Measurements from ENCODE around the gene SH3PXD2A.

The SH3PXD2A gene

GRCh38 chr10:103854686-103855391 is 537 bp downstream of the SH3PXD2A start (continued):
- TF ChIP-seq PRDM1 (tag by site-specific recombination; IDR thresholded peaks at IDR 0.05) (no peak; the same call in 1 of the 2 replicates), GLI2 (tag by site-specific recombination; IDR thresholded peaks at IDR 0.05; ENCODE audit: borderline replicate concordance, low read depth) (no peak), ZNF677 (tag by site-specific recombination; IDR thresholded peaks at IDR 0.05) (peak; percentile 82), SP7 (tag by site-specific recombination; IDR thresholded peaks at IDR 0.05) (peak; percentile 71), KLF10 (tag by site-specific recombination; IDR thresholded peaks at IDR 0.05) (no peak; the same call in 1 of the 2 replicates), ZNF501 (tag by site-specific recombination; IDR thresholded peaks at IDR 0.05) (0 out of 2 replicates have a peak, but pooled peaks have one; percentile 31), ZNF391 (tag by site-specific recombination; IDR thresholded peaks at IDR 0.05; ENCODE audit: borderline replicate concordance, low read depth) (peak; percentile 30; the same call in 1 of the 2 replicates), ZNF366 (tag by site-specific recombination; conservative IDR thresholded peaks at IDR 0.05) (peak; percentile 40; the same call in 1 of the 2 replicates), ZNF529 (tag by site-specific recombination; IDR thresholded peaks at IDR 0.05; ENCODE audit: insufficient replicate concordance) (no peak), SP3 (tag by site-specific recombination; IDR thresholded peaks at IDR 0.05) (0 out of 2 replicates have a peak, but pooled peaks have one; percentile 53), ZNF658 (tag by site-specific recombination; IDR thresholded peaks at IDR 0.05) (no peak), ZBTB7A (tag by site-specific recombination; IDR thresholded peaks at IDR 0.05; ENCODE audit: low read depth) (peak; percentile 52; the same call in 1 of the 2 replicates), ZNF560 (tag by site-specific recombination; IDR thresholded peaks at IDR 0.05; ENCODE audit: borderline replicate concordance) (no peak), ZNF623 (tag by site-specific recombination; IDR thresholded peaks at IDR 0.05) (no peak), GLIS2 (tag by site-specific recombination; IDR thresholded peaks at IDR 0.05) (peak; percentile 92), ZSCAN23 (tag by site-specific recombination; IDR thresholded peaks at IDR 0.05) (no peak), ZBTB10 (tag by site-specific recombination; IDR thresholded peaks at IDR 0.05) (no peak; the same call in 1 of the 2 replicates), ZFHX2 (tag by site-specific recombination; conservative IDR thresholded peaks at IDR 0.05) (peak; percentile 87), ZNF114 (tag by site-specific recombination; IDR thresholded peaks at IDR 0.05) (no peak), ZXDB (tag by site-specific recombination; IDR thresholded peaks at IDR 0.05) (peak; percentile 63), ZBTB20 (tag by site-specific recombination; IDR thresholded peaks at IDR 0.05) (peak; percentile 87), ZNF645 (tag by site-specific recombination; IDR thresholded peaks at IDR 0.05) (no peak), ZNF394 (tag by site-specific recombination; IDR thresholded peaks at IDR 0.05; ENCODE audit: borderline replicate concordance) (peak; percentile 45; the same call in 1 of the 2 replicates), ZNF837 (tag by site-specific recombination; IDR thresholded peaks at IDR 0.05) (no peak), KLF8 (tag by site-specific recombination; IDR thresholded peaks at IDR 0.05) (no peak; the same call in 1 of the 2 replicates), ZBTB1 (tag by site-specific recombination; IDR thresholded peaks at IDR 0.05) (no peak), ZNF202 (tag by site-specific recombination; IDR thresholded peaks at IDR 0.05; ENCODE audit: borderline replicate concordance) (no peak)
- TF ChIP-seq, protein P1, sequence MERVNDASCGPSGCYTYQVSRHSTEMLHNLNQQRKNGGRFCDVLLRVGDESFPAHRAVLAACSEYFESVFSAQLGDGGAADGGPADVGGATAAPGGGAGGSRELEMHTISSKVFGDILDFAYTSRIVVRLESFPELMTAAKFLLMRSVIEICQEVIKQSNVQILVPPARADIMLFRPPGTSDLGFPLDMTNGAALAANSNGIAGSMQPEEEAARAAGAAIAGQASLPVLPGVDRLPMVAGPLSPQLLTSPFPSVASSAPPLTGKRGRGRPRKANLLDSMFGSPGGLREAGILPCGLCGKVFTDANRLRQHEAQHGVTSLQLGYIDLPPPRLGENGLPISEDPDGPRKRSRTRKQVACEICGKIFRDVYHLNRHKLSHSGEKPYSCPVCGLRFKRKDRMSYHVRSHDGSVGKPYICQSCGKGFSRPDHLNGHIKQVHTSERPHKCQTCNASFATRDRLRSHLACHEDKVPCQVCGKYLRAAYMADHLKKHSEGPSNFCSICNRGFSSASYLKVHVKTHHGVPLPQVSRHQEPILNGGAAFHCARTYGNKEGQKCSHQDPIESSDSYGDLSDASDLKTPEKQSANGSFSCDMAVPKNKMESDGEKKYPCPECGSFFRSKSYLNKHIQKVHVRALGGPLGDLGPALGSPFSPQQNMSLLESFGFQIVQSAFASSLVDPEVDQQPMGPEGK (tag by site-specific recombination; IDR thresholded peaks at IDR 0.05): peak; percentile 90
- TF ChIP-seq, protein P2, sequence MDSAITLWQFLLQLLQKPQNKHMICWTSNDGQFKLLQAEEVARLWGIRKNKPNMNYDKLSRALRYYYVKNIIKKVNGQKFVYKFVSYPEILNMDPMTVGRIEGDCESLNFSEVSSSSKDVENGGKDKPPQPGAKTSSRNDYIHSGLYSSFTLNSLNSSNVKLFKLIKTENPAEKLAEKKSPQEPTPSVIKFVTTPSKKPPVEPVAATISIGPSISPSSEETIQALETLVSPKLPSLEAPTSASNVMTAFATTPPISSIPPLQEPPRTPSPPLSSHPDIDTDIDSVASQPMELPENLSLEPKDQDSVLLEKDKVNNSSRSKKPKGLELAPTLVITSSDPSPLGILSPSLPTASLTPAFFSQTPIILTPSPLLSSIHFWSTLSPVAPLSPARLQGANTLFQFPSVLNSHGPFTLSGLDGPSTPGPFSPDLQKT (IDR thresholded peaks at IDR 0.05; ENCODE audit: borderline replicate concordance, low read depth, low read length): no peak
- TF ChIP-seq, protein P3, sequence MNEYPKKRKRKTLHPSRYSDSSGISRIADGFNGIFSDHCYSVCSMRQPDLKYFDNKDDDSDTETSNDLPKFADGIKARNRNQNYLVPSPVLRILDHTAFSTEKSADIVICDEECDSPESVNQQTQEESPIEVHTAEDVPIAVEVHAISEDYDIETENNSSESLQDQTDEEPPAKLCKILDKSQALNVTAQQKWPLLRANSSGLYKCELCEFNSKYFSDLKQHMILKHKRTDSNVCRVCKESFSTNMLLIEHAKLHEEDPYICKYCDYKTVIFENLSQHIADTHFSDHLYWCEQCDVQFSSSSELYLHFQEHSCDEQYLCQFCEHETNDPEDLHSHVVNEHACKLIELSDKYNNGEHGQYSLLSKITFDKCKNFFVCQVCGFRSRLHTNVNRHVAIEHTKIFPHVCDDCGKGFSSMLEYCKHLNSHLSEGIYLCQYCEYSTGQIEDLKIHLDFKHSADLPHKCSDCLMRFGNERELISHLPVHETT (tag by site-specific recombination; IDR thresholded peaks at IDR 0.05): no peak
- TF ChIP-seq, protein P4, sequence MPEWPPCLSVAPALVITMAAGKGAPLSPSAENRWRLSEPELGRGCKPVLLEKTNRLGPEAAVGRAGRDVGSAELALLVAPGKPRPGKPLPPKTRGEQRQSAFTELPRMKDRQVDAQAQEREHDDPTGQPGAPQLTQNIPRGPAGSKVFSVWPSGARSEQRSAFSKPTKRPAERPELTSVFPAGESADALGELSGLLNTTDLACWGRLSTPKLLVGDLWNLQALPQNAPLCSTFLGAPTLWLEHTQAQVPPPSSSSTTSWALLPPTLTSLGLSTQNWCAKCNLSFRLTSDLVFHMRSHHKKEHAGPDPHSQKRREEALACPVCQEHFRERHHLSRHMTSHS (tag by site-specific recombination; IDR thresholded peaks at IDR 0.05): no peak
